ENCODE results near the gene CPAMD8. TPM values are rescaled to one million over a fixed set of nuclear protein-coding genes. Genes with fewer than 3 reads are reported as not detected.

CPAMD8 gene
- total and polyA plus RNA-seq, 9 of the 15 experiments (the other 6 are each of a cell fraction or from before 2014, with no cell fraction given), result 0.20 to 2.1 (median 1.3) TPM

- TF ChIP-seq, protein P1, sequence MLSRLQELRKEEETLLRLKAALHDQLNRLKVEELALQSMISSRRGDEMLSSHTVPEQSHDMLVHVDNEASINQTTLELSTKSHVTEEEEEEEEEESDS (CRISPR knock-in tag; IDR thresholded peaks at IDR 0.05), result no peak
- no peak for TF ChIP-seq ZNF444 (CRISPR knock-in tag; IDR thresholded peaks at IDR 0.05)
- TF ChIP-seq, protein P2, sequence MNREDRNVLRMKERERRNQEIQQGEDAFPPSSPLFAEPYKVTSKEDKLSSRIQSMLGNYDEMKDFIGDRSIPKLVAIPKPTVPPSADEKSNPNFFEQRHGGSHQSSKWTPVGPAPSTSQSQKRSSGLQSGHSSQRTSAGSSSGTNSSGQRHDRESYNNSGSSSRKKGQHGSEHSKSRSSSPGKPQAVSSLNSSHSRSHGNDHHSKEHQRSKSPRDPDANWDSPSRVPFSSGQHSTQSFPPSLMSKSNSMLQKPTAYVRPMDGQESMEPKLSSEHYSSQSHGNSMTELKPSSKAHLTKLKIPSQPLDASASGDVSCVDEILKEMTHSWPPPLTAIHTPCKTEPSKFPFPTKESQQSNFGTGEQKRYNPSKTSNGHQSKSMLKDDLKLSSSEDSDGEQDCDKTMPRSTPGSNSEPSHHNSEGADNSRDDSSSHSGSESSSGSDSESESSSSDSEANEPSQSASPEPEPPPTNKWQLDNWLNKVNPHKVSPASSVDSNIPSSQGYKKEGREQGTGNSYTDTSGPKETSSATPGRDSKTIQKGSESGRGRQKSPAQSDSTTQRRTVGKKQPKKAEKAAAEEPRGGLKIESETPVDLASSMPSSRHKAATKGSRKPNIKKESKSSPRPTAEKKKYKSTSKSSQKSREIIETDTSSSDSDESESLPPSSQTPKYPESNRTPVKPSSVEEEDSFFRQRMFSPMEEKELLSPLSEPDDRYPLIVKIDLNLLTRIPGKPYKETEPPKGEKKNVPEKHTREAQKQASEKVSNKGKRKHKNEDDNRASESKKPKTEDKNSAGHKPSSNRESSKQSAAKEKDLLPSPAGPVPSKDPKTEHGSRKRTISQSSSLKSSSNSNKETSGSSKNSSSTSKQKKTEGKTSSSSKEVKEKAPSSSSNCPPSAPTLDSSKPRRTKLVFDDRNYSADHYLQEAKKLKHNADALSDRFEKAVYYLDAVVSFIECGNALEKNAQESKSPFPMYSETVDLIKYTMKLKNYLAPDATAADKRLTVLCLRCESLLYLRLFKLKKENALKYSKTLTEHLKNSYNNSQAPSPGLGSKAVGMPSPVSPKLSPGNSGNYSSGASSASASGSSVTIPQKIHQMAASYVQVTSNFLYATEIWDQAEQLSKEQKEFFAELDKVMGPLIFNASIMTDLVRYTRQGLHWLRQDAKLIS (CRISPR knock-in tag; IDR thresholded peaks at IDR 0.05), result no peak
- no peak for TF ChIP-seq DMBX1 (CRISPR knock-in tag; IDR thresholded peaks at IDR 0.05; ENCODE audit: borderline replicate concordance)
- no peak for TF ChIP-seq ZFP36 (IDR thresholded peaks at IDR 0.05; ENCODE audit: low read depth, low read length, partially characterized antibody)
- no peak for TF ChIP-seq MXD1 (CRISPR knock-in tag; IDR thresholded peaks at IDR 0.05; ENCODE audit: borderline replicate concordance, poor library complexity, severe bottlenecking)
- TF ChIP-seq GTF2A2 (tag; IDR thresholded peaks at IDR 0.05), result no peak
- TF ChIP-seq FOSL1 (tag; conservative IDR thresholded peaks at IDR 0.05), result peak; percentile 34; the same call in 1 of the 2 replicates
- TF ChIP-seq ZNF644 (tag; IDR thresholded peaks at IDR 0.05; ENCODE audit: low read depth), result no peak
- TF ChIP-seq SREBF2 (CRISPR knock-in tag; IDR thresholded peaks at IDR 0.05), result no peak
- TF ChIP-seq, protein P3, sequence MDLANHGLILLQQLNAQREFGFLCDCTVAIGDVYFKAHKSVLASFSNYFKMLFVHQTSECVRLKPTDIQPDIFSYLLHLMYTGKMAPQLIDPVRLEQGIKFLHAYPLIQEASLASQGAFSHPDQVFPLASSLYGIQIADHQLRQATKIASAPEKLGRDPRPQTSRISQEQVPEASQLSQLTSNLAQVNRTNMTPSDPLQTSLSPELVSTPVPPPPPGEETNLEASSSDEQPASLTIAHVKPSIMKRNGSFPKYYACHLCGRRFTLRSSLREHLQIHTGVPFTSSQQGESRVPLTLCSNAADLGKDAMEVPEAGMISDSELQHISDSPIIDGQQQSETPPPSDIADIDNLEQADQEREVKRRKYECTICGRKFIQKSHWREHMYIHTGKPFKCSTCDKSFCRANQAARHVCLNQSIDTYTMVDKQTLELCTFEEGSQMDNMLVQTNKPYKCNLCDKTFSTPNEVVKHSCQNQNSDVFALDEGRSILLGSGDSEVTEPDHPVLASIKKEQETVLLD (IDR thresholded peaks at IDR 0.05), result no peak
- 0 out of 2 replicates have a peak, but pooled peaks have one; percentile 44 for TF ChIP-seq RB1 (IDR thresholded peaks at IDR 0.05; ENCODE audit: low read depth)
- peak; percentile 70; the same call in 1 of the 2 replicates for TF ChIP-seq ZFPM2 (CRISPR knock-in tag; IDR thresholded peaks at IDR 0.05)
- TF ChIP-seq SLC30A9 (CRISPR knock-in tag; IDR thresholded peaks at IDR 0.05), result no peak
- TF ChIP-seq ZNF445 (CRISPR knock-in tag; IDR thresholded peaks at IDR 0.05; ENCODE audit: low read depth), result no peak
- peak; percentile 10 for TF ChIP-seq HMGN3 (IDR thresholded peaks at IDR 0.05; ENCODE audit: borderline replicate concordance, extremely low read depth, insufficient read length, low read depth, low read length)
- no peak for TF ChIP-seq POLR3G (IDR thresholded peaks at IDR 0.05; ENCODE audit: extremely low read depth, insufficient read length, insufficient replicate concordance)
- TF ChIP-seq GATAD2A (IDR thresholded peaks at IDR 0.05), result 0 out of 2 replicates have a peak, but pooled peaks have one; percentile 31
- TF ChIP-seq KDM1A (IDR thresholded peaks at IDR 0.05), result no peak
- TF ChIP-seq, protein P4, sequence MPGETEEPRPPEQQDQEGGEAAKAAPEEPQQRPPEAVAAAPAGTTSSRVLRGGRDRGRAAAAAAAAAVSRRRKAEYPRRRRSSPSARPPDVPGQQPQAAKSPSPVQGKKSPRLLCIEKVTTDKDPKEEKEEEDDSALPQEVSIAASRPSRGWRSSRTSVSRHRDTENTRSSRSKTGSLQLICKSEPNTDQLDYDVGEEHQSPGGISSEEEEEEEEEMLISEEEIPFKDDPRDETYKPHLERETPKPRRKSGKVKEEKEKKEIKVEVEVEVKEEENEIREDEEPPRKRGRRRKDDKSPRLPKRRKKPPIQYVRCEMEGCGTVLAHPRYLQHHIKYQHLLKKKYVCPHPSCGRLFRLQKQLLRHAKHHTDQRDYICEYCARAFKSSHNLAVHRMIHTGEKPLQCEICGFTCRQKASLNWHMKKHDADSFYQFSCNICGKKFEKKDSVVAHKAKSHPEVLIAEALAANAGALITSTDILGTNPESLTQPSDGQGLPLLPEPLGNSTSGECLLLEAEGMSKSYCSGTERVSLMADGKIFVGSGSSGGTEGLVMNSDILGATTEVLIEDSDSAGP (CRISPR knock-in tag; IDR thresholded peaks at IDR 0.05), result no peak
- no peak for TF ChIP-seq ZKSCAN3 (CRISPR knock-in tag; IDR thresholded peaks at IDR 0.05)
Measured at GRCh38 chr19:16896146-16897028, 130.2 kb downstream of the CPAMD8 start (continued).
